ENCODE results near the gene P2RY12.

The P2RY12 gene

GRCh38 chr3:151384741-151385174 lies at the start of gene P2RY12:
TSS of gene P2RY12 (minus strand) at chr3:151384753. CDS start at chr3:151338845, 45,908 bp downstream.
- DNase-seq (ENCODE audit: low spot score): peak; percentile 34

DNA sequence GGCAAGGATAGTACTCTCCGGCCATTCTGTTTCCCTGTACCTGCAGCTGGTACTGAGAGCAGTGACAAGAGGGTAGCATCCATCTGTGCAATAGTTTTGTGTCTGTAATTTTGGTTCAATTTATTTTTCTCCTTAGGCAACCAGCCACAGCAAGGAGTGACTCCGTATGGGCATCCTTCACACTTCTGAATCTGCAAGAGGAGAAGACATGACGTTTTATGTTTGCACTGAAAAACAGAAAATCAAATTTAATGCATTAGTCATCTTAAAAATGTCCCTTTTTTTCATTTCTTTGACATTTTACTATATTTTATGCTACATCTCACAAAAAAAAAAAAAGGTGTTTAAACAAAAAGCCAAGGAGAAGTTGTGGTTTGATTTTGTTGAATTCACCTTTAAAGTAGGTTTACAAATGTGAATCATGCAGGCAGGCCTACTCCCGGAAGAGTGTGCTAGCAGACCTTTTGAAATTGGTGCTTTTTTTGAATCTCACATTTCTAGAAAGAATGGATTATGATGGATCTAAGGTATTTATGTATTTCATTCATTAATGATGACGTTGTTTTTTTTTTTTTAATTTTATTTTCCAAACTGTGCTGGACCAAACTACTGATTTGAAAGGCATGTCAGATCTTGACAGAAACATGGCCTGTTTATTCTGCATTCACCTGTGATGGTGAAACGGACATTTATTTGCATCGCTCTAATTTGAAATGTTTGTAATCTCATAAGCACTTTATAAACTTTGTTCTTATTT lies 48.2 kb upstream of the P2RY12 start:
- DNase-seq (ENCODE audit: low spot score): no peak

- DNase-seq (ENCODE audit: low spot score): no peak
Measured at GRCh38 chr3:151431940-151432339, 47.4 kb upstream of the P2RY12 start.

DNA sequence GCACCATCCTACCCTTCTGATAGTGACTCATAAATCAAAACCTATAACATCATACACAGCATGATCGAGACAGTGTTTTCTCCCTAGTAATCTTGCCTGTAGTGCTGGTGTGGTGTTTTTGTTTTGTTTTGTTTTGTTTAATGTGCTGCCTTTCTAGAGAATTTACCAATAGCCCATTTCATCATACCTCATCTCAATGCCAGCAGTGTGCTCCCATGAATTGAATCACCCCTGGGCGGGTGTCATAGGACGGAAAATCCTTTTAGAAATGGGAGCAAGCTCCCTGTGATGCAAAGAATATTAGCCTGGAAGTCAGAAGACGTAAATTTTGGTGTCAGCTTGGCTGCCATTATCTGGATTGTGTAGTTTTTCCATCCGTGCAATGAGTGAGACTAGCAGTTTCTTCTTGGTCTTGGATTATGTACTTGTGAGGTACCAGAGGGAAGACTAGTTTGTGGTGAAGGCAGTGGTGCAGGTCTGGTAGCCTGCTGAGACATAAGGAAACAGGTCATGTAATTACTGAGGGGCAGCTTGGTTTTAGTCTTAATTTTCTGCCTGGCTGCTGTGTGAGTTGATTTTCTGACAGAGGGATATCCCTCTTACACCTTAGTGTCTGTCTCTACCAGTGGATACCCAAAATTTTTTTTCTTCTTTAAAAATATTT lies 46.4 kb upstream of the P2RY12 start:
- no peak for DNase-seq (ENCODE audit: low spot score)

DNA sequence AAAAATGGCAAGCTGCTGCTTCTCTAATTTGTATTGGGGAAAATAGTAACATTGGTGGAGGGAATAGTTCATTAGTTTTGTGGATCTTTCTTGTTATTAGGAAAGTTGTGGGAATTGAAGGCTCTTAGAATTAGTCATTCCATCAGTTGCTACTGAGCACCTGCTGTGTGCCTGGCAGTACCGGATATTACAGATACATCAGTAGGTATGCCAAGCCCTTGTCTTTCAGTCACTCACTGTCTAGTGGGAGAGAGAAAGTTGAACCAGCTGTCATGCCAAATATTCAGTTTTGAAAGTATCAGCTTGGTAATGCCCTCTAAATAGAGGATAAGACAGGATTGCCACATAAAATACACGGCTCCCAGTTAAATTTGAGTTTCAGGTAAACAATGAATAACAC lies 43.8 kb upstream of the P2RY12 start:
- DNase-seq (ENCODE audit: low spot score): no peak

GRCh38 chr3:151426341-151426657 lies 41.7 kb upstream of the P2RY12 start:
- DNase-seq (ENCODE audit: low spot score): no peak

GRCh38 chr3:151425627-151426340 lies 41.2 kb upstream of the P2RY12 start:
- no peak for DNase-seq (ENCODE audit: low spot score)

DNA sequence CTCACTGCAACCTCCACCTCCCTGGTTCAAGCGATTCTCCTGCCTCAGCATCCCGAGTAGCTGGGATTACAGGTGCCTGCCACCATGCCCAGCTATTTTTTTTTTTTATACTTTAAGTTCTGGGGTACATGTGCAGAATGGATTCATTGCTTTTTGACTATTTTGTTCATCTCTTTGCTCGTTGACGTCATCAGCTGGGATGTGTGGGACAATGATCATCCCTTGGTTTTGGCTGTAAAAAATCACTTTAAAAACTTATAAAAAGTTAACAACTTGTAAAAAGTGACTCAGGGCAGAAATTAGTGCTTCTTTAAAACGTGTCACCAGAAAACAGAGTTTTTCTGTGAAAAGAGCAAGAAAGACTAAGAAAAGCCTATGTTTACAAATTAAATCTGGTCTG lies 38.5 kb upstream of the P2RY12 start:
- DNase-seq (ENCODE audit: low spot score): no peak

DNA sequence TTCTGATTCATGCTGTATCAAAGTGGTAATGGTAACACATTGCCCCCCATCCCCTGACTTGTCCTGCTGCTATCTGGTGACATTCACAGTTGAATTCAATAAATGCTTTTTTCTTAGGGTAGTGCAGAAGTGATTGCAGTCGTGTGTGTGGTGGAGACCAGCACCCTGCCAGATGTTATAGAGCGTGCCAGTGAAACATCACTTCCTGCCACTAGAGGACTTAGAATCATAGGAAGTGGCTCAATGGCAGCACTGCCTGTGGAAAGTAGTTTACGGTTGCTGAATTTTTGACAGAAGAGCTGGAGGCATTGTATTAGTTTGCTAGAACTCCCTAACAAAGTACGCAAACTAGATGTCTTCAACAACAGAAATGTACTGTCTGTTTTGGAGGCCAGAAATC lies 37.4 kb upstream of the P2RY12 start:
- DNase-seq (ENCODE audit: low spot score): no peak

DNA sequence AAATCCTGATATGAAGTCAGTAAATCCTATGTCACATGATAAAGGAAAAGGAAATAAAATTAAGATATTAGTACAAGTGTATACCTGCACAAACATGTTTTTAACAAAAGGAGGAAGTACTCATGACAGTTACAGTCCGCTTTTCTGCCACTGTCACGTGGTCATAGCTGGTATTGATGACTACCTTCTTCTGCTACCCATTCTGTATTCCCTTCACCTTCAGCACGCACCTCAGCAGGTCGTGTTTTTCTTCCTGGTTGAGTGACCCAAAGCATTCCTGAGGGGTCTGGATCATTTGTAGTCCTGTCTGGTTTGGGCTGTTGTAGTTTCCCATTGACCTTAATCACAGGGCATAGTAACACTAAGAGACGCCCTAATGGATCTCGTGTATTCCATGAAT lies 35.3 kb upstream of the P2RY12 start:
- DNase-seq (ENCODE audit: low spot score): no peak

DNA sequence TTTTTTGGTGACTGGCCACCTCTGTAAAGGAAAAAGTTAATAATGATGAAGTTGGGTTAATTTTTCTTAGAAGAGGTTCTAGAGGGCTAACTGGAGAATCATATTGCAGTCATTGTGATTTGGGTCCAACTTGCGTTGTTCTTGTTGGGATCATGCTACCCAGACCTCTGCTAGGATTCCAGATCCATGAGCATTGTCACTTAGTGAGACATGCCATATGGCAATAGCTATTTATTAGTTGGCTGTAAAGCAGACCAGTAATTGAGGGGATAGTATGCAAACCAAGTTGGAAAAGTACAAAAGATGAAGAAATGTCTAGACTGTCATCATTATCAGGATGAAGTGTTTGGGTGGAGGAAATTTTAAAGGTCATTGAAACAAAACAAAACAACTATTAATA lies 30.7 kb upstream of the P2RY12 start:
- no peak for DNase-seq (ENCODE audit: low spot score)

DNA sequence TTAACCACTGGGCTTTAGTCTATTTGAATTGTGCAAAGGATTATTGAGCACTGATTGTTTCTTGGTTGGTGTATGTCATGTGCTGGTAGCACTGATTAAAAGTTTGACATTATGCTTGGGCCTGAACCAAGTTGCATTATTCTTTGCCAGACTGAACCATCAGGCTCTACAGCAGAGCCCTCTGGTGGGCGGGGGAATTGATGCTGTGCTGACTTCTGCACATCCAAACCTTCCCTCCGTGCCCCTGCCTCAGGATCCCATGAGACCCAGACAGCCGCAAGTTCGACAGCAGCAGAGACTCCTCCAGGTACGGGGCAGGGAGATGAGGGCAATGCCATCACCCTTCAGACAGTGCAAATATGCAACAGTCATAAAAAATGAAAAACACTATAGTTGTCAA lies 28.4 kb upstream of the P2RY12 start:
- DNase-seq (ENCODE audit: low spot score): no peak

- no peak for DNase-seq (ENCODE audit: low spot score)
Measured at GRCh38 chr3:151410891-151411559, 26.5 kb upstream of the P2RY12 start.

DNA sequence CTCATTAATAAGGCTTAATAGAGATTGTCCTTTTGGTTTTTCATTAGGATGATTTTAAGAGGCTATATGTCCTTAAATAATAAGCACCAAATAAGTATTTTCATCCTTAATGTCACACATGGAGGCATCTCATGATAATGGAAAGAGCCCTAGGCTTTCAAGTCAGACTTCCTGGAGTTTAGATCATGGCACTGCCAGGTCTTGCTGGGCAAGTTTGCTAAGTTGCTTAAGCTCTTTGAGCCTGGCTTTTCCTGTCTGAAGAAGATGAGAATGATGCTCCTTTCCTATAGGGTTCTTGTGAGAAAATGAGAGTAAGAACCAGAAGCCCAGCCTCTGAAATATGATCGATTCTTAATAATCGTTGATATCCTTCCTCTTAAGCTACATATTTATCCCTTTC lies 23.4 kb upstream of the P2RY12 start:
- DNase-seq (ENCODE audit: low spot score): no peak

GRCh38 chr3:151404316-151404715 lies 19.8 kb upstream of the P2RY12 start:
- no peak for DNase-seq (ENCODE audit: low spot score)

DNA sequence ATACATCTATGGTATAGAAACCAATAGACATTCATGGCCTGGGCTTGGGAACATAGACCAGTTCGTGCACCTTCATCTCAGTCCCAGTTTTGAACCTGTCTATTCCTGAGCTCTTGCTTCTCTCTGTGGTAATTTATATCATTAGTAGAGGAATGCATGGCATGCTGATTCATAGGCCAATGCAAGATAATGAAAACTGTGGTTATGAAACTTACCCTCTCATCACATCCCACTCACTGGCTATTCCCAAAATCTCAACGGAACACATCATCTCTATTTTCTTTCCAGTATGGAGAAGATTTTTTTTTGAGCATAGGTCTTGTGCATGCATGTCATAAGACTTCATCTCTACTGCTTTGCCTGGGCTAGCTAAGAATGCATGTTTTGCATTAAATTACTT lies 18.7 kb upstream of the P2RY12 start:
- no peak for DNase-seq (ENCODE audit: low spot score)

- no peak for DNase-seq (ENCODE audit: low spot score)
Measured at GRCh38 chr3:151402349-151402748, 17.8 kb upstream of the P2RY12 start.

DNA sequence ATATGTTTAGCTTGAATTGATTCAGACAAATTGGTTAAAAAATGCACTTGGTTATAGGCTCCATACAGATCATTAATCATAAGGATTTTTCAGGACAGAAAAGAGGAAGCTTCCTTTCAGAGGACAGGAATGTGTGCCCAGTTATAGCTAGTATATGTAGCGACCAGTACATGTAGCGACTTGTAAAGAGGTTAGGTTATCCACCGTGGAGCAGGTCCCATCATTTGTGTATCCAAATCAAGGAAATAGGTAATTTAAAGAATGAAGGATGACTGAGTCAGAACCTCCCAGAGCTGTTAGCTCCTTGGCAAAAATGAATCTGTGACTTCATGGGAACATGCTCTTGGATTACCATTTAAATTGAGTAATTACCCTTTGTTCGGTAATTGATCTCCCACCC lies 15.8 kb upstream of the P2RY12 start:
- DNase-seq (ENCODE audit: low spot score): no peak

DNA sequence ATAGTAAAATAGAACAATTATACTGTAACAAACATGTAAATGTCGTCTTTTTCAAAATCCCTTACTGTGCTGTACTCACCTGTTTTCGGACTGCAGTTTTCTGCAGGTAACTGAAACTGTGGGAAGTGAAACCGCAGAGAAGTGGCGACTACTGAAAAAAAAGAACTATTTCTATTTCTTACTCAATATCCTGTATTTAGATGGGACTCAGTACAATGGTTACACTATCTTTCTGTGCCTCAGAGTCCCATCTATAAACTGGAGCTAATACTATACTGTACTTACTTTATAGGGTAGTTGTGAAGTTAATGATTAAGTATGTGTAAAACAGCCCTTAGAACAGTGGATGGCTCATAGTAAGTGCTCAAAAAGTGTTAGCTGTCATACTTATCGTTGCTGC lies 14.3 kb upstream of the P2RY12 start:
- DNase-seq (ENCODE audit: low spot score): no peak

GRCh38 chr3:151395806-151396205 lies 11.3 kb upstream of the P2RY12 start:
- DNase-seq (ENCODE audit: low spot score): no peak

DNA sequence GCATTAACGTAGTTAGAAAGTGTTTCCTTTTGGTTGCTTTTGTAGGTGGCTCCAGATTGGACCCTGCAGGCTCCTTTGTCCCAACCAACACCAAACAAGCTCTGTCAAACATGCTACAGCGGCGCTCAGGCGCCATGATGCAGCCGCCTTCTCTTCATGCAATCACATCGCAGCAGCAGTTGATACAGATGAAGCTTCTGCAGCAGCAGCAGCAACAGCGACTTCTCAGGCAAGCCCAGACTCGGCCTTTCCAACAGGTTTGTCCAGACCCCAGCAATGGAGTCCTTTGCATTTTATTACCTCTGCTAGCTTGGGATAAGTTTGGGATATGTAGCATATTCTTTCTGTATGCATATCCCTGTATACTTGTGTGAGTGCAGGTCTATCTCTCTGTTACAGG lies 10.1 kb upstream of the P2RY12 start:
- DNase-seq (ENCODE audit: low spot score): no peak

- DNase-seq (ENCODE audit: low spot score): no peak
Measured at GRCh38 chr3:151393941-151394340, 9.4 kb upstream of the P2RY12 start.

Data from putamen (tissue), 1 donor.